Neural progenitor cell (in vitro differentiated cells): Measurements from ENCODE around the gene PRKRIP1. TPM values are rescaled to one million over a fixed set of nuclear protein-coding genes. Genes with fewer than 3 reads are reported as not detected.

Source experiments
- DNase-seq: peaks from one replicate; pipeline ENCODE4 v3.0.0-alpha.2; 2016; ENCODE audit warnings: low spot score
- H2AFZ ChIP-seq: fragments of 200-600 bp; sonication (generic); replicated peaks from 2 replicates; pipeline ENCODE4 v1.6.1; 2016; ENCODE audit warnings: antibody characterized with exemption
- H3F3A ChIP-seq: fragments of 200-600 bp; sonication (generic); 2 replicates; pipeline ENCODE4 v1.6.1; 2016; ENCODE audit warnings: antibody characterized with exemption, low read depth
- H3K27ac ChIP-seq: fragments of 200-600 bp; sonication (generic); 2 replicates; pipeline ENCODE4 v1.5.1; 2016; ENCODE audit warnings: mild to moderate bottlenecking
- H3K27me3 ChIP-seq: fragments of 200-600 bp; sonication (generic); 2 replicates; pipeline ENCODE4 v1.6.1; 2016; ENCODE audit warnings: mild to moderate bottlenecking, moderate library complexity
- H3K36me3 ChIP-seq: fragments of 200-600 bp; sonication (generic); 2 replicates; pipeline ENCODE4 v1.5.1; 2016
- H3K4me1 ChIP-seq: fragments of 200-600 bp; sonication (generic); 2 replicates; pipeline ENCODE4 v1.6.1; 2016; ENCODE audit warnings: mixed run types
- H3K4me2 ChIP-seq: fragments of 200-600 bp; sonication (generic); 2 replicates; pipeline ENCODE4 v1.6.1; 2016
- H3K4me3 ChIP-seq: fragments of 200-600 bp; sonication (generic); 2 replicates; pipeline ENCODE4 v1.5.1; 2016
- H3K79me2 ChIP-seq: fragments of 200-600 bp; sonication (generic); 2 replicates; pipeline ENCODE4 v1.6.1; 2016; ENCODE audit warnings: low read depth
- H3K9ac ChIP-seq: fragments of 200-600 bp; sonication (generic); 2 replicates; pipeline ENCODE4 v1.6.1; 2016
- H3K9me3 ChIP-seq: fragments of 200-600 bp; sonication (generic); 2 replicates; pipeline ENCODE4 v1.5.1; 2016; ENCODE audit warnings: low read depth
- H4K20me1 ChIP-seq: fragments of 200-600 bp; sonication (generic); 2 replicates; pipeline ENCODE4 v1.6.1; 2016; ENCODE audit warnings: low read depth
- H3K27ac Mint-ChIP-seq: 3 replicates; pipeline ENCODE4 v1.8.0; 2021; ENCODE audit warnings: mixed read lengths
- H3K27me3 Mint-ChIP-seq: 2 replicates; pipeline ENCODE4 v1.8.0; 2022; ENCODE audit warnings: low read depth, mild to moderate bottlenecking, inconsistent platforms, moderate library complexity, mixed read lengths; ENCODE audit not compliant: insufficient read depth
- H3K36me3 Mint-ChIP-seq: 3 replicates; pipeline ENCODE4 v1.8.0; 2021; ENCODE audit warnings: mixed read lengths
- H3K4me1 Mint-ChIP-seq: 3 replicates; pipeline ENCODE4 v1.8.0; 2021; ENCODE audit warnings: mixed read lengths
- H3K4me3 Mint-ChIP-seq: 3 replicates; pipeline ENCODE4 v1.8.0; 2021; ENCODE audit warnings: mild to moderate bottlenecking, moderate library complexity, mixed read lengths
- H3K9me3 Mint-ChIP-seq: 3 replicates; pipeline ENCODE4 v1.8.0; 2020; ENCODE audit warnings: mixed read lengths
- EZH2 ChIP-seq: fragments of 200-600 bp; sonication (generic); IDR thresholded peaks from 2 replicates; pipeline ENCODE4 v1.6.1; 2017; ENCODE audit warnings: antibody characterized with exemption, mild to moderate bottlenecking, moderate library complexity
- EZH2phosphoT487 ChIP-seq: fragments of 200-600 bp; sonication (generic); IDR thresholded peaks from 2 replicates; pipeline ENCODE4 v1.6.1; 2017; ENCODE audit warnings: antibody characterized with exemption
- total RNA-seq: library from RNA; depleted of rRNA; stranded (reverse); fragments of >200 nt; gene quantifications from 2 replicates; pipeline ENCODE4 v1.2.3, GENCODE V29; 2015; ENCODE audit warnings: low replicate concordance
- TF ChIP-seq, protein P1 (sequence below): fragments of 200-600 bp; sonication (generic); IDR thresholded peaks from 2 replicates; pipeline ENCODE4 v1.5.1; 2017; ENCODE audit warnings: antibody characterized with exemption, mild to moderate bottlenecking

PRKRIP1 gene
- total RNA-seq, 1 donor from 2014 or later = 29.1 TPM

DNA sequence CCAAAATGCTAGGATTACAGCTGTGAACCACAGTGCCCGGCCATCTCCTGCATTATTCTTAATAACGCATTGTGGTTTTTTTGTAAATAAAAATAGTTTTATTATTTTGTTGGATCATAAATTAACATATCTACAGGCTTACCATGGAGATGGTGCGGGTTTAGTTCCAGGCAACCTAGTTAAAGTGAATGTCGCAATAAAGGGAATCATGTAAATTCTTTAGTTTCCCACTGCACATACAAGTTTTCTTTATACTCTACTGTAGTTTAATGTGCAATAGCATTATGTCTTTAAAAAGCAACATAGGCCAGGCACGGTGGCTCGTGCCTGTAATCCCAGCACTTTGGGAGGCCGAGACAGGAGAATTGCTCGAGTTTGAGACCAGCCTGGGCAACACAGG is 2.4 kb downstream of the PRKRIP1 start:
- Histone ChIP-seq H3K27me3 (no peaks in the 10 kb centered on the region), H3K4me2 (no peak overlapping the region), H3K27ac (no peak overlapping the region), H2AFZ (no peak overlapping the region), H3K4me1 (peaks cover 5% of the 10 kb centered on the region), H3K4me3 (no peak overlapping the region), H3K79me2 (peaks cover 13% of the 10 kb centered on the region), H3K36me3 (peaks cover 9% of the 10 kb centered on the region), H3K9me3 (no peaks in the 10 kb centered on the region), H4K20me1 (peaks cover 5% of the 10 kb centered on the region), H3F3A (peaks cover 34% of the 10 kb centered on the region), H3K9ac (no peak overlapping the region)
- Mint-ChIP-seq H3K9me3 (no peaks in the 10 kb centered on the region), H3K27ac (no peak overlapping the region), H3K36me3 (peaks cover 28% of the 10 kb centered on the region), H3K4me1 (peaks cover 19% of the 10 kb centered on the region), H3K4me3 (no peak overlapping the region), H3K27me3 (peaks cover 9% of the 10 kb centered on the region)
- TF ChIP-seq EZH2 (no peak), EZH2phosphoT487 (no peak)
- TF ChIP-seq, protein P1, sequence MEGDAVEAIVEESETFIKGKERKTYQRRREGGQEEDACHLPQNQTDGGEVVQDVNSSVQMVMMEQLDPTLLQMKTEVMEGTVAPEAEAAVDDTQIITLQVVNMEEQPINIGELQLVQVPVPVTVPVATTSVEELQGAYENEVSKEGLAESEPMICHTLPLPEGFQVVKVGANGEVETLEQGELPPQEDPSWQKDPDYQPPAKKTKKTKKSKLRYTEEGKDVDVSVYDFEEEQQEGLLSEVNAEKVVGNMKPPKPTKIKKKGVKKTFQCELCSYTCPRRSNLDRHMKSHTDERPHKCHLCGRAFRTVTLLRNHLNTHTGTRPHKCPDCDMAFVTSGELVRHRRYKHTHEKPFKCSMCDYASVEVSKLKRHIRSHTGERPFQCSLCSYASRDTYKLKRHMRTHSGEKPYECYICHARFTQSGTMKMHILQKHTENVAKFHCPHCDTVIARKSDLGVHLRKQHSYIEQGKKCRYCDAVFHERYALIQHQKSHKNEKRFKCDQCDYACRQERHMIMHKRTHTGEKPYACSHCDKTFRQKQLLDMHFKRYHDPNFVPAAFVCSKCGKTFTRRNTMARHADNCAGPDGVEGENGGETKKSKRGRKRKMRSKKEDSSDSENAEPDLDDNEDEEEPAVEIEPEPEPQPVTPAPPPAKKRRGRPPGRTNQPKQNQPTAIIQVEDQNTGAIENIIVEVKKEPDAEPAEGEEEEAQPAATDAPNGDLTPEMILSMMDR = no peak
- no peak for DNase-seq

GRCh38 chr7:102400360-102400759 is 4.2 kb downstream of the PRKRIP1 start:
- peaks cover 9% of the 10 kb centered on the region for H3K36me3 ChIP-seq

DNA sequence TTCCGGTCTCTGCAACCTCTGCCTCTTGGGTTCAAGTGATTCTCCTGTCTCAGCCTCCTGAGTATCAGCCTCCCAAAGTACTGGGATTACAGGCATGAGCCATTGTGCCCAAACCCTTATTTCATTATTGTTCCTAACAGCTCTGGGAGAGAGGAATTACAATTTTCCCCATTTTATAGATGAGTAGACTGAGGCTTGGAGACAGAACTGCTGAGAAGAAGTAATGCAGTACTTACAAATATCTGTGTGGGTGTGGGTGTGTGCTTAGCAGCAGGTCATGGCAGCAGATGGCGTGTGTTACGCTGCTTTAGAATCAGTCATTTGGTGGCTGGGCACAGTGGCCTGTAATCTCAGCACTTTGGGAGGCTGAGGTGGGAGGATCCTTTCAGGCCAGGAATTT is 7.4 kb downstream of the PRKRIP1 start:
- Mint-ChIP-seq H3K27me3 (peaks cover 3% of the 10 kb centered on the region), H3K36me3 (peaks cover 50% of the 10 kb centered on the region), H3K4me1 (no peaks in the 10 kb centered on the region), H3K4me3 (no peak overlapping the region), H3K9me3 (peaks cover 2% of the 10 kb centered on the region), H3K27ac (no peak overlapping the region)
- no peak for DNase-seq
- peaks cover 17% of the 10 kb centered on the region for H4K20me1 ChIP-seq
- H3K36me3 ChIP-seq = peaks cover 9% of the 10 kb centered on the region
- H3K27ac ChIP-seq = no peak overlapping the region
- no peak overlapping the region for H3K4me3 ChIP-seq
- no peak overlapping the region for H2AFZ ChIP-seq
- H3K27me3 ChIP-seq = no peaks in the 10 kb centered on the region
- TF ChIP-seq EZH2phosphoT487 (no peak), EZH2 (no peak)
- TF ChIP-seq, protein P1 = no peak
- no peak overlapping the region for H3K9ac ChIP-seq
- no peaks in the 10 kb centered on the region for H3K4me1 ChIP-seq
- peaks cover 22% of the 10 kb centered on the region for H3F3A ChIP-seq
- H3K4me2 ChIP-seq = no peak overlapping the region
- H3K9me3 ChIP-seq = no peaks in the 10 kb centered on the region
- no peaks in the 10 kb centered on the region for H3K79me2 ChIP-seq

More at GRCh38 chr7:102400360-102400759, 4.2 kb downstream of the PRKRIP1 start:
- Histone ChIP-seq H3K4me1 (peaks cover 5% of the 10 kb centered on the region), H2AFZ (no peak overlapping the region), H4K20me1 (peaks cover 17% of the 10 kb centered on the region), H3K27ac (no peak overlapping the region), H3K4me3 (no peak overlapping the region), H3K27me3 (no peaks in the 10 kb centered on the region), H3K9me3 (no peaks in the 10 kb centered on the region), H3F3A (peaks cover 37% of the 10 kb centered on the region), H3K4me2 (no peak overlapping the region), H3K79me2 (peaks cover 13% of the 10 kb centered on the region), H3K9ac (no peak overlapping the region)
- peaks cover 30% of the 10 kb centered on the region for H3K36me3 Mint-ChIP-seq
- no peak overlapping the region for H3K4me3 Mint-ChIP-seq
- H3K9me3 Mint-ChIP-seq = no peaks in the 10 kb centered on the region
- TF ChIP-seq, protein P1 = no peak
- TF ChIP-seq EZH2 (no peak), EZH2phosphoT487 (no peak)
- H3K4me1 Mint-ChIP-seq = peaks cover 16% of the 10 kb centered on the region
- peaks cover 5% of the 10 kb centered on the region for H3K27me3 Mint-ChIP-seq
- no peak overlapping the region for H3K27ac Mint-ChIP-seq
- no peak for DNase-seq
